Sigmoid colon (tissue), 7 donors: Measurements from ENCODE around the gene MRPL33. TPM values are rescaled to one million over a fixed set of nuclear protein-coding genes. Genes with fewer than 3 reads are reported as not detected.

Experiments used
- DNase-seq: peaks from one replicate; pipeline ENCODE4 v3.0.0-alpha.2; 2019
- H3K27ac ChIP-seq, 4 donors: fragments of 200-600 bp; sonication (generic); one replicate each; pipeline ENCODE4 v1.5.1; 2016 to 2019; ENCODE audit warnings: mild to moderate bottlenecking in 1 of 4
- H3K27me3 ChIP-seq, 3 donors: fragments of 200-600 bp; sonication (generic); one replicate each; pipeline ENCODE4 v1.5.1; 2019; ENCODE audit warnings: mild to moderate bottlenecking in 1 of 3
- H3K36me3 ChIP-seq, 4 donors: fragments of 200-600 bp; sonication (generic); one replicate each; pipeline ENCODE4 v1.5.1; 2016 to 2019
- H3K4me1 ChIP-seq, 4 donors: fragments of 200-600 bp; sonication (generic); one replicate each; pipeline ENCODE4 v1.5.1; 2017 to 2019
- H3K4me3 ChIP-seq, 4 donors: fragments of 200-600 bp; sonication (generic); one replicate each; pipeline ENCODE4 v1.5.1; 2017 to 2019; ENCODE audit warnings: mild to moderate bottlenecking in 2 of 4, moderate library complexity in 1 of 4
- H3K9me3 ChIP-seq, 4 donors: fragments of 200-600 bp in 3 of 4; sonication (generic) in 3 of 4; one replicate each; pipeline versions ENCODE4 v1.5.1 to v1.6.1; 2013 to 2019
- EP300 ChIP-seq, 4 donors: sonication (generic); formaldehyde crosslinking; IDR thresholded peaks; one replicate each; pipeline ENCODE4 v1.6.1; 2017; ENCODE audit warnings: antibody characterized with exemption in 4 of 4
- POLR2A ChIP-seq, 2 donors: fragments of 450-650 bp; IDR thresholded peaks; one replicate each; pipeline ENCODE4 v1.6.1; 2016; ENCODE audit warnings: antibody characterized with exemption in 2 of 2, mild to moderate bottlenecking in 2 of 2, moderate library complexity in 2 of 2
- POLR2AphosphoS5 ChIP-seq, 4 donors: sonication (generic); formaldehyde crosslinking; IDR thresholded peaks; one replicate each; pipeline ENCODE4 v1.6.1; 2017; ENCODE audit warnings: antibody characterized with exemption in 4 of 4
- WGBS, 2 donors: extraction: QIAGEN DNeasy Blood & Tissue Kit; methylation state at CpG; one replicate each; pipeline ENCODE4 v1.1.7; 2013; 5-methylcytosine and 5-hydroxymethylcytosine counted together
- intact Hi-C: fragments of 100-400 bp; cut with DNase I; formaldehyde crosslinking; loops from one replicate; pipeline ENCODE4 v1.15.1; 2023
- polyA plus RNA-seq, 3 donors: library from polyadenylated mRNA; stranded (reverse); fragments of 200-250 nt; gene quantifications; one replicate each; pipeline ENCODE4 v1.2.3, GENCODE V29; 2013
- total RNA-seq, 4 donors: library from RNA; depleted of rRNA; stranded (reverse); fragments of >200 nt; gene quantifications; one replicate each; pipeline ENCODE4 v1.1.0, GENCODE V29; 2016
- TF ChIP-seq, protein P1 (sequence below), 4 experiments: fragments of 450-650 bp in 3 of 4; fragments of 200-600 bp in 1 of 4; IDR thresholded peaks; one replicate each; pipeline ENCODE4 v1.5.1; 2016 to 2019; ENCODE audit warnings: antibody characterized with exemption in 4 of 4, mild to moderate bottlenecking in 3 of 4, moderate library complexity in 2 of 4
- donor health status: healthy with polysubstance abuse.
- donor health status: Bipolar disorder and iron deficiency.
- donor health status: healthy.

MRPL33 gene
- total and polyA plus RNA-seq, 7 donors = 110 to 324 (median 193) TPM

- intact Hi-C loops = loop anchor here (5.0 to 10.0 kb wide), 2 partner anchors 54 to 389 kb away; no protein-coding TSS in a partner anchor
- H3K4me3 ChIP-seq = no peak overlapping the region
- no peaks in the 10 kb centered on the region for H3K9me3 ChIP-seq
- peak in 3 of 4 donors; percentile 45 to 66 (median 60) for TF ChIP-seq POLR2AphosphoS5 (IDR thresholded peaks at IDR 0.05)
- TF ChIP-seq, protein P1, sequence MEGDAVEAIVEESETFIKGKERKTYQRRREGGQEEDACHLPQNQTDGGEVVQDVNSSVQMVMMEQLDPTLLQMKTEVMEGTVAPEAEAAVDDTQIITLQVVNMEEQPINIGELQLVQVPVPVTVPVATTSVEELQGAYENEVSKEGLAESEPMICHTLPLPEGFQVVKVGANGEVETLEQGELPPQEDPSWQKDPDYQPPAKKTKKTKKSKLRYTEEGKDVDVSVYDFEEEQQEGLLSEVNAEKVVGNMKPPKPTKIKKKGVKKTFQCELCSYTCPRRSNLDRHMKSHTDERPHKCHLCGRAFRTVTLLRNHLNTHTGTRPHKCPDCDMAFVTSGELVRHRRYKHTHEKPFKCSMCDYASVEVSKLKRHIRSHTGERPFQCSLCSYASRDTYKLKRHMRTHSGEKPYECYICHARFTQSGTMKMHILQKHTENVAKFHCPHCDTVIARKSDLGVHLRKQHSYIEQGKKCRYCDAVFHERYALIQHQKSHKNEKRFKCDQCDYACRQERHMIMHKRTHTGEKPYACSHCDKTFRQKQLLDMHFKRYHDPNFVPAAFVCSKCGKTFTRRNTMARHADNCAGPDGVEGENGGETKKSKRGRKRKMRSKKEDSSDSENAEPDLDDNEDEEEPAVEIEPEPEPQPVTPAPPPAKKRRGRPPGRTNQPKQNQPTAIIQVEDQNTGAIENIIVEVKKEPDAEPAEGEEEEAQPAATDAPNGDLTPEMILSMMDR (IDR thresholded peaks at IDR 0.05) = no peak
- peak in 3 of 4 donors; percentile 17 to 71 (median 58) for TF ChIP-seq EP300 (IDR thresholded peaks at IDR 0.05)
- no peak for TF ChIP-seq POLR2A (IDR thresholded peaks at IDR 0.05)
- 55 to 78% methylated on average over 8 of the region's 8 CpGs for WGBS, 2 donors
- peaks cover 0 to 85% (median 78%) of the 10 kb centered on the region in 4 donors for H3K4me1 ChIP-seq
- H3K27ac ChIP-seq = peak overlapping the region; percentile 69 to 96 (median 94)
- DNase-seq = peak; percentile 87
- H3K27me3 ChIP-seq = no peaks in the 10 kb centered on the region
- H3K36me3 ChIP-seq = peaks cover 0 to 11% (median 0%) of the 10 kb centered on the region in 4 donors
Measured at GRCh38 chr2:27776097-27776496, 4.6 kb downstream of the MRPL33 start.

GRCh38 chr2:27776696-27777095 is 5.2 kb downstream of the MRPL33 start:
- Histone ChIP-seq H3K9me3 (no peaks in the 10 kb centered on the region), H3K36me3 (peaks cover 0 to 11% (median 0%) of the 10 kb centered on the region in 4 donors), H3K27ac (peak overlapping the region; percentile 69 to 96 (median 94)), H3K4me3 (no peak overlapping the region), H3K27me3 (no peaks in the 10 kb centered on the region), H3K4me1 (peaks cover 0 to 85% (median 80%) of the 10 kb centered on the region in 4 donors)
- TF ChIP-seq POLR2A (IDR thresholded peaks at IDR 0.05) (no peak), EP300 (IDR thresholded peaks at IDR 0.05) (no peak), POLR2AphosphoS5 (IDR thresholded peaks at IDR 0.05) (no peak)
- TF ChIP-seq, protein P1 (IDR thresholded peaks at IDR 0.05) = no peak
- WGBS, 2 donors = 91 to 92% methylated on average over 3 of the region's 3 CpGs
- intact Hi-C loops = loop anchor here (5.0 to 10.0 kb wide), 2 partner anchors 54 to 388 kb away; no protein-coding TSS in a partner anchor
- no peak for DNase-seq

GRCh38 chr2:27779417-27780055 is 8.0 kb downstream of the MRPL33 start:
- H3K4me1 ChIP-seq = peaks cover 0 to 61% (median 57%) of the 10 kb centered on the region in 4 donors

GRCh38 chr2:27781496-27781895 is 10.0 kb downstream of the MRPL33 start:
- WGBS, 2 donors = 96 to 98% methylated on average over 2 of the region's 2 CpGs
- no peaks in the 10 kb centered on the region for H3K27me3 ChIP-seq
- H3K27ac ChIP-seq = peak overlapping the region; percentile 66 to 96 (median 94)
- no peak for DNase-seq
- TF ChIP-seq EP300 (IDR thresholded peaks at IDR 0.05) (no peak), POLR2AphosphoS5 (IDR thresholded peaks at IDR 0.05) (no peak), POLR2A (IDR thresholded peaks at IDR 0.05) (no peak)
- TF ChIP-seq, protein P1 (IDR thresholded peaks at IDR 0.05) = no peak
- peaks cover 0 to 42% (median 38%) of the 10 kb centered on the region in 4 donors for H3K4me1 ChIP-seq
- peaks cover 0 to 5% (median 0%) of the 10 kb centered on the region in 4 donors for H3K36me3 ChIP-seq
- no peaks in the 10 kb centered on the region for H3K9me3 ChIP-seq
- intact Hi-C loops = no loop called here
- H3K4me3 ChIP-seq = no peak overlapping the region

More at GRCh38 chr2:27779417-27780055, 8.0 kb downstream of the MRPL33 start:
- Histone ChIP-seq H3K27ac (peak overlapping the region; percentile 66 to 96 (median 94)), H3K36me3 (peaks cover 0 to 11% (median 0%) of the 10 kb centered on the region in 4 donors), H3K9me3 (no peaks in the 10 kb centered on the region), H3K27me3 (no peaks in the 10 kb centered on the region), H3K4me3 (no peak overlapping the region)
- intact Hi-C loops = loop anchor here (2.0 to 10.0 kb wide), 3 partner anchors 57 to 615 kb away; no protein-coding TSS in a partner anchor
- 65 to 76% methylated on average over 5 of the region's 5 CpGs for WGBS, 2 donors
- TF ChIP-seq POLR2AphosphoS5 (IDR thresholded peaks at IDR 0.05) (peak in 2 of 4 donors; percentile 21 to 44), EP300 (IDR thresholded peaks at IDR 0.05) (peak in 1 of 4 donors; percentile 12)
- TF ChIP-seq, protein P1 (IDR thresholded peaks at IDR 0.05) = no peak
- DNase-seq = no peak
